ENCODE results near the gene BARX2.

Gene BARX2

GRCh38 chr11:129436573-129436972, 60.9 kb downstream of the BARX2 start:
- TF ChIP-seq TEAD4 (IDR thresholded peaks at IDR 0.05) (no peak), YY1 (IDR thresholded peaks at IDR 0.05; ENCODE audit: low read depth) (no peak), TCF12 (IDR thresholded peaks at IDR 0.05; ENCODE audit: low read depth) (no peak)

- TF ChIP-seq TCF12 (IDR thresholded peaks at IDR 0.05; ENCODE audit: low read depth), result no peak
- no peak for TF ChIP-seq ZBTB7A (IDR thresholded peaks at IDR 0.05; ENCODE audit: low read depth)
- TF ChIP-seq USF1 (IDR thresholded peaks at IDR 0.05), result no peak
- no peak for TF ChIP-seq TEAD4 (IDR thresholded peaks at IDR 0.05)
- TF ChIP-seq CREB1 (IDR thresholded peaks at IDR 0.05; ENCODE audit: low read depth), result no peak
- TF ChIP-seq EGR1 (IDR thresholded peaks at IDR 0.05), result no peak
- TF ChIP-seq RAD21 (IDR thresholded peaks at IDR 0.05; ENCODE audit: low read depth), result no peak
- TF ChIP-seq REST (IDR thresholded peaks at IDR 0.05; ENCODE audit: low read depth), result no peak
- no peak for TF ChIP-seq TAF1 (IDR thresholded peaks at IDR 0.05; ENCODE audit: low read depth)
- no peak for TF ChIP-seq NFIC (IDR thresholded peaks at IDR 0.05)
Observed at GRCh38 chr11:129440028-129440713, 64.5 kb downstream of the BARX2 start.

GRCh38 chr11:129442171-129442570, 66.5 kb downstream of the BARX2 start:
- no peak for TF ChIP-seq CREB1 (IDR thresholded peaks at IDR 0.05; ENCODE audit: low read depth)
- TF ChIP-seq TEAD4 (IDR thresholded peaks at IDR 0.05), result no peak
- TF ChIP-seq TCF12 (IDR thresholded peaks at IDR 0.05; ENCODE audit: low read depth), result no peak
- no peak for TF ChIP-seq USF1 (IDR thresholded peaks at IDR 0.05)
- no peak for TF ChIP-seq YY1 (IDR thresholded peaks at IDR 0.05; ENCODE audit: low read depth)
- no peak for TF ChIP-seq REST (IDR thresholded peaks at IDR 0.05; ENCODE audit: low read depth)
- no peak for TF ChIP-seq NFIC (IDR thresholded peaks at IDR 0.05)
- no peak for TF ChIP-seq TAF1 (IDR thresholded peaks at IDR 0.05; ENCODE audit: low read depth)
- TF ChIP-seq CEBPB (IDR thresholded peaks at IDR 0.05), result no peak
- TF ChIP-seq FOXM1 (IDR thresholded peaks at IDR 0.05; ENCODE audit: borderline replicate concordance, low read depth), result no peak
- TF ChIP-seq ZBTB7A (IDR thresholded peaks at IDR 0.05; ENCODE audit: low read depth), result no peak
- TF ChIP-seq RAD21 (IDR thresholded peaks at IDR 0.05; ENCODE audit: low read depth), result no peak
- TF ChIP-seq MAX (IDR thresholded peaks at IDR 0.05), result no peak
- TF ChIP-seq EGR1 (IDR thresholded peaks at IDR 0.05), result no peak
- TF ChIP-seq EP300 (IDR thresholded peaks at IDR 0.05; ENCODE audit: borderline replicate concordance), result no peak

- TF ChIP-seq USF1 (IDR thresholded peaks at IDR 0.05) (no peak), FOXM1 (IDR thresholded peaks at IDR 0.05; ENCODE audit: borderline replicate concordance, low read depth) (no peak), NFIC (IDR thresholded peaks at IDR 0.05) (no peak), CREB1 (IDR thresholded peaks at IDR 0.05; ENCODE audit: low read depth) (no peak), MAX (IDR thresholded peaks at IDR 0.05) (no peak), TEAD4 (IDR thresholded peaks at IDR 0.05) (no peak), EGR1 (IDR thresholded peaks at IDR 0.05) (no peak), TCF12 (IDR thresholded peaks at IDR 0.05; ENCODE audit: low read depth) (no peak)
Observed at GRCh38 chr11:129443276-129443675, 67.6 kb downstream of the BARX2 start.

- no peak for TF ChIP-seq CEBPB (IDR thresholded peaks at IDR 0.05)
- TF ChIP-seq EGR1 (IDR thresholded peaks at IDR 0.05), result no peak
- no peak for TF ChIP-seq FOXM1 (IDR thresholded peaks at IDR 0.05; ENCODE audit: borderline replicate concordance, low read depth)
- TF ChIP-seq TCF12 (IDR thresholded peaks at IDR 0.05; ENCODE audit: low read depth), result no peak
- TF ChIP-seq NFIC (IDR thresholded peaks at IDR 0.05), result no peak
- no peak for TF ChIP-seq ZBTB7A (IDR thresholded peaks at IDR 0.05; ENCODE audit: low read depth)
- TF ChIP-seq RAD21 (IDR thresholded peaks at IDR 0.05; ENCODE audit: low read depth), result no peak
- TF ChIP-seq CREB1 (IDR thresholded peaks at IDR 0.05; ENCODE audit: low read depth), result no peak
- no peak for TF ChIP-seq USF1 (IDR thresholded peaks at IDR 0.05)
- TF ChIP-seq TEAD4 (IDR thresholded peaks at IDR 0.05), result no peak
- TF ChIP-seq MAX (IDR thresholded peaks at IDR 0.05), result no peak
- TF ChIP-seq REST (IDR thresholded peaks at IDR 0.05; ENCODE audit: low read depth), result no peak
- no peak for TF ChIP-seq YY1 (IDR thresholded peaks at IDR 0.05; ENCODE audit: low read depth)
- no peak for TF ChIP-seq TAF1 (IDR thresholded peaks at IDR 0.05; ENCODE audit: low read depth)
- TF ChIP-seq EP300 (IDR thresholded peaks at IDR 0.05; ENCODE audit: borderline replicate concordance), result no peak
Observed at GRCh38 chr11:129444274-129444673, 68.6 kb downstream of the BARX2 start.

Data from Ishikawa (cell line).